GM12891 (cell line): Measurements from ENCODE around the gene PGAP1.

Source experiments
- DNase-seq: peaks from one replicate; pipeline ENCODE4 v3.0.0; 2011; ENCODE audit warnings: low spot score; ENCODE audit not compliant: insufficient read length
- FAIRE-seq: peaks from 2 replicates; lab custom pipeline; 2011; peaks lifted over from hg19 to GRCh38; lab: Jason Lieb, UNC
- PAX5 ChIP-seq: IDR thresholded peaks from 2 replicates; pipeline ENCODE4 v1.6.1; 2011; ENCODE audit warnings: low read length, moderate library complexity, mild to moderate bottlenecking; ENCODE audit not compliant: insufficient read depth, severe bottlenecking
- POLR2A ChIP-seq: IDR thresholded peaks from 2 replicates; pipeline ENCODE4 v1.6.1; 2011; ENCODE audit warnings: low read depth, low read length, control low read depth
- POLR2AphosphoS5 ChIP-seq: IDR thresholded peaks from 2 replicates; pipeline ENCODE4 v1.6.1; 2011; ENCODE audit warnings: low read depth, low read length, control low read depth
- POU2F2 ChIP-seq: IDR thresholded peaks from 2 replicates; pipeline ENCODE4 v1.6.1; 2011; ENCODE audit warnings: low read depth, mild to moderate bottlenecking, control low read depth, low read length, moderate library complexity
- SPI1 ChIP-seq: IDR thresholded peaks from 2 replicates; pipeline ENCODE4 v1.6.1; 2011; ENCODE audit warnings: low read depth, low read length, control low read depth
- TAF1 ChIP-seq: IDR thresholded peaks from 2 replicates; pipeline ENCODE4 v1.6.1; 2011; ENCODE audit warnings: low read depth, low read length, control low read depth

Gene PGAP1

GRCh38 chr2:196830701-196831100, 95.8 kb downstream of the PGAP1 start:
- TF ChIP-seq POLR2AphosphoS5 (no peak), POU2F2 (no peak)
- DNase-seq (no peak), FAIRE-seq (no peak)

- TF ChIP-seq POLR2A: no peak
- TF ChIP-seq POLR2AphosphoS5: no peak
- no peak for TF ChIP-seq POU2F2
- no peak for TF ChIP-seq PAX5
- no peak for TF ChIP-seq SPI1
- TF ChIP-seq TAF1: no peak
- FAIRE-seq: no peak
Measured at GRCh38 chr2:196827356-196827755, 99.2 kb downstream of the PGAP1 start.

GRCh38 chr2:196823750-196824522, 102.6 kb downstream of the PGAP1 start:
- TF ChIP-seq SPI1: no peak
- TF ChIP-seq PAX5: no peak
- no peak for TF ChIP-seq POLR2AphosphoS5
- TF ChIP-seq POU2F2: no peak
- TF ChIP-seq TAF1: no peak
- TF ChIP-seq POLR2A: no peak
- no peak for FAIRE-seq
- DNase-seq: no peak

More at GRCh38 chr2:196827356-196827755, 99.2 kb downstream of the PGAP1 start:
- DNase-seq: no peak

- FAIRE-seq (no peak), DNase-seq (no peak)
- no peak for TF ChIP-seq POLR2AphosphoS5
- no peak for TF ChIP-seq POU2F2
- no peak for TF ChIP-seq TAF1
- TF ChIP-seq SPI1: no peak
- no peak for TF ChIP-seq PAX5
- TF ChIP-seq POLR2A: no peak
Measured at GRCh38 chr2:196821195-196821594, 105.3 kb downstream of the PGAP1 start.

GRCh38 chr2:196809260-196809659, 117.2 kb downstream of the PGAP1 start, which contains the start of gene C2orf66:
C2orf66 (minus strand) TSS chr2:196809355; CDS start chr2:196809336, 19 bp downstream.
- DNase-seq (no peak), FAIRE-seq (no peak)
- TF ChIP-seq PAX5: no peak
- TF ChIP-seq SPI1: no peak
- TF ChIP-seq TAF1: no peak
- TF ChIP-seq POU2F2: no peak
- no peak for TF ChIP-seq POLR2AphosphoS5
- TF ChIP-seq POLR2A: no peak

GRCh38 chr2:196808083-196808665, 118.3 kb downstream of the PGAP1 start:
- DNase-seq (no peak), FAIRE-seq (no peak)

GRCh38 chr2:196804381-196804780, 122.1 kb downstream of the PGAP1 start:
- no peak for FAIRE-seq
- no peak for DNase-seq
- TF ChIP-seq PAX5 (no peak), SPI1 (no peak), POLR2AphosphoS5 (no peak), POLR2A (no peak), POU2F2 (no peak), TAF1 (no peak)

More at GRCh38 chr2:196808083-196808665, 118.3 kb downstream of the PGAP1 start:
- TF ChIP-seq SPI1 (0 out of 2 replicates have a peak, but pooled peaks have one; percentile 4), PAX5 (no peak)

- DNase-seq (no peak), FAIRE-seq (no peak)
- TF ChIP-seq POLR2A (no peak), SPI1 (no peak), POLR2AphosphoS5 (no peak), POU2F2 (no peak), PAX5 (no peak), TAF1 (no peak)
Measured at GRCh38 chr2:196802401-196802800, 124.1 kb downstream of the PGAP1 start.

GRCh38 chr2:196801674-196802261, 124.7 kb downstream of the PGAP1 start:
- FAIRE-seq: no peak
- no peak for DNase-seq
- TF ChIP-seq PAX5: no peak
- TF ChIP-seq POLR2AphosphoS5: no peak
- TF ChIP-seq TAF1: no peak
- TF ChIP-seq POLR2A: no peak
- no peak for TF ChIP-seq POU2F2
- no peak for TF ChIP-seq SPI1
